Posterior vena cava (tissue), 2 donors: Measurements from ENCODE around the gene DNAJC25. TPM values are rescaled to one million over a fixed set of nuclear protein-coding genes. Genes with fewer than 3 reads are reported as not detected.
"Not testable (repeated sequence)": the region's sequence is repeated elsewhere in the genome, so short reads cannot be mapped to it uniquely, and the experiment has no call there.

Source experiments
- DNase-seq: peaks from one replicate; pipeline ENCODE4 v3.0.0-alpha.2; 2020; ENCODE audit warnings: low spot score
- intact Hi-C, 2 donors: fragments of 100-400 bp; cut with DNase I; formaldehyde crosslinking; loops; one replicate each; pipeline versions ENCODE4 v1.14.1 to v1.14.2; 2022 to 2023
- total RNA-seq, 2 donors: library from RNA; stranded (reverse); fragmentation: NEBNext Ultra II Directional; extraction: Animal tissue kit (Norgen Biotek cat#: 25700); gene quantifications; one replicate each; pipeline ENCODE4 v1.2.1, GENCODE V29; 2021
- donor health status: DM: yes; HTN: yes; CAD: no.
- donor health status: DM: yes; HTN: yes; CAD: no.

Gene DNAJC25
- total RNA-seq, 2 donors from 2014 or later = 7.2 to 8.1 TPM

- intact Hi-C loops = no loop called here
Measured at GRCh38 chr9:111661150-111661801, 30.1 kb downstream of the DNAJC25 start, which contains the start of gene GNG10. Gene GNG10, plus strand, starts transcription at chr9:111661605. Its CDS starts 30 bp downstream, at chr9:111661635.

GRCh38 chr9:111661802-111662521 lies 30.8 kb downstream of the DNAJC25 start:
- intact Hi-C loops = no loop called here
- DNase-seq = peak; percentile 83

More at GRCh38 chr9:111661150-111661801, 30.1 kb downstream of the DNAJC25 start, which contains the start of gene GNG10:
- peak; percentile 88 for DNase-seq

GRCh38 chr9:111662576-111663300 lies 31.6 kb downstream of the DNAJC25 start:
- intact Hi-C loops = no loop called here
- DNase-seq = no peak

GRCh38 chr9:111663301-111663823 lies 32.2 kb downstream of the DNAJC25 start:
- intact Hi-C loops = no loop called here
- no peak for DNase-seq

GRCh38 chr9:111668026-111668573 lies 37.0 kb downstream of the DNAJC25 start:
- intact Hi-C loops = no loop called here
- no peak for DNase-seq

- DNase-seq, intact Hi-C loops: not testable (repeated sequence)
Measured at GRCh38 chr9:111668601-111669000, 37.5 kb downstream of the DNAJC25 start.

GRCh38 chr9:111674319-111674718 lies 43.2 kb downstream of the DNAJC25 start:
- no peak for DNase-seq
- intact Hi-C loops = no loop called here

GRCh38 chr9:111676116-111676515 lies 45.0 kb downstream of the DNAJC25 start:
- no peak for DNase-seq
- intact Hi-C loops = no loop called here

- no peak for DNase-seq
- intact Hi-C loops = no loop called here
Measured at GRCh38 chr9:111678293-111678692, 47.2 kb downstream of the DNAJC25 start.

- intact Hi-C loops = no loop called here
- no peak for DNase-seq
Measured at GRCh38 chr9:111679199-111679598, 48.1 kb downstream of the DNAJC25 start.

GRCh38 chr9:111683392-111683791 lies 52.3 kb downstream of the DNAJC25 start:
- intact Hi-C loops = no loop called here
- DNase-seq = no peak

GRCh38 chr9:111691672-111692329 lies 60.7 kb downstream of the DNAJC25 start:
- intact Hi-C loops = no loop called here
- no peak for DNase-seq

GRCh38 chr9:111696796-111697195 lies 65.7 kb downstream of the DNAJC25 start:
- no peak for DNase-seq
- intact Hi-C loops = no loop called here

- DNase-seq = no peak
Measured at GRCh38 chr9:111700776-111701175, 69.6 kb downstream of the DNAJC25 start.

More at GRCh38 chr9:111700776-111701175, 69.6 kb downstream of the DNAJC25 start:
- intact Hi-C loops = no loop called here

Other genes starting within 250 kb of the DNAJC25 start
- gene ECPAS, start 147.0 kb upstream of the DNAJC25 start, total RNA-seq = 10 to 100 TPM; 72.0 to 96.6 TPM
- gene ZNF483, start 106.2 kb upstream of the DNAJC25 start, total RNA-seq = 1 to 10 TPM; 6.9 to 8.8 TPM
- 10 to 100 TPM; 20.3 to 30.9 TPM for gene PTGR1, start 31.7 kb upstream of the DNAJC25 start, total RNA-seq
- 10 to 100 TPM; 49.9 to 51.8 TPM for gene GNG10, start 30.3 kb downstream of the DNAJC25 start, total RNA-seq
- not detected for gene SHOC1, start 163.6 kb downstream of the DNAJC25 start, total RNA-seq